NCI-H1092 (cell line): Measurements from ENCODE around the gene SUSD4.
A peak's percentile ranks its signal among the peaks of the same experiment; 100 is the strongest.

Source experiments
- DNase-seq: peaks from one replicate; lab custom pipeline; 2025; lab: John Stamatoyannopoulos, UW

The SUSD4 gene

GRCh38 chr1:223358826-223359225 lies 5.2 kb downstream of the SUSD4 start:
- no peak for DNase-seq

- DNase-seq = no peak
These were observed 8.3 kb downstream of the SUSD4 start for GRCh38 chr1:223355699-223356098.

- no peak for DNase-seq
These were observed 10.0 kb downstream of the SUSD4 start for GRCh38 chr1:223353939-223354338.

- DNase-seq = no peak
These were observed 11.0 kb downstream of the SUSD4 start for GRCh38 chr1:223352944-223353343.

- no peak for DNase-seq
These were observed 13.5 kb downstream of the SUSD4 start for GRCh38 chr1:223350361-223350908.

GRCh38 chr1:223349241-223349640 lies 14.7 kb downstream of the SUSD4 start:
- no peak for DNase-seq

- DNase-seq = no peak
These were observed 15.5 kb downstream of the SUSD4 start for GRCh38 chr1:223348439-223348838.

- no peak for DNase-seq
These were observed 16.4 kb downstream of the SUSD4 start for GRCh38 chr1:223347583-223347982.

- no peak for DNase-seq
These were observed 17.7 kb downstream of the SUSD4 start for GRCh38 chr1:223346311-223346710.

- DNase-seq = no peak
These were observed 18.3 kb downstream of the SUSD4 start for GRCh38 chr1:223345720-223346119.

GRCh38 chr1:223344491-223344890 lies 19.5 kb downstream of the SUSD4 start:
- no peak for DNase-seq

GRCh38 chr1:223343692-223344091 lies 20.3 kb downstream of the SUSD4 start:
- no peak for DNase-seq

GRCh38 chr1:223341121-223341520 lies 22.9 kb downstream of the SUSD4 start:
- DNase-seq = peak; percentile 56

GRCh38 chr1:223340637-223341036 lies 23.3 kb downstream of the SUSD4 start:
- DNase-seq = no peak

- DNase-seq = no peak
These were observed 24.1 kb downstream of the SUSD4 start for GRCh38 chr1:223339861-223340260.

GRCh38 chr1:223338811-223339746 lies 24.9 kb downstream of the SUSD4 start:
- no peak for DNase-seq

GRCh38 chr1:223337174-223337869 lies 26.7 kb downstream of the SUSD4 start:
- DNase-seq = no peak

- no peak for DNase-seq
These were observed 29.8 kb downstream of the SUSD4 start for GRCh38 chr1:223334156-223334555.

GRCh38 chr1:223332997-223333396 lies 31.0 kb downstream of the SUSD4 start:
- DNase-seq = no peak

- DNase-seq = no peak
These were observed 32.0 kb downstream of the SUSD4 start for GRCh38 chr1:223331929-223332328.

- no peak for DNase-seq
These were observed 32.7 kb downstream of the SUSD4 start for GRCh38 chr1:223331301-223331700.

- no peak for DNase-seq
These were observed 33.5 kb downstream of the SUSD4 start for GRCh38 chr1:223330466-223330865.
